GM23338 (cell line): ENCODE results near the gene NHEJ1. TPM values are rescaled to one million over a fixed set of nuclear protein-coding genes. Genes with fewer than 3 reads are reported as not detected.

Experiments
- ATAC-seq: fragments of 200-7000 bp; cut with Tn5 transposase; 3 replicates; pipeline ENCODE4 v1.9.1; 2020
- DNase-seq: peaks from one replicate; pipeline ENCODE4 v3.0.0-alpha.2; 2015; ENCODE audit warnings: low spot score
- H2AFZ ChIP-seq: fragments of 200-600 bp; sonication (generic); 2 replicates; pipeline ENCODE4 v1.8.0; 2016; ENCODE audit warnings: antibody characterized with exemption, mild to moderate bottlenecking, moderate library complexity
- H3F3A ChIP-seq: fragments of 200-600 bp; sonication (generic); replicated peaks from 2 replicates; pipeline ENCODE4 v1.8.0; 2017; ENCODE audit warnings: antibody characterized with exemption, mixed run types, low read depth
- H3K27ac ChIP-seq: fragments of 200-600 bp; sonication (generic); 2 replicates; pipeline ENCODE4 v1.6.1; 2016; ENCODE audit warnings: low read depth
- H3K27me3 ChIP-seq: fragments of 200-600 bp; sonication (generic); 2 replicates; pipeline ENCODE4 v1.8.0; 2016; ENCODE audit warnings: mild to moderate bottlenecking, mixed run types, moderate library complexity; ENCODE audit not compliant: insufficient read depth
- H3K36me3 ChIP-seq: fragments of 200-600 bp; sonication (generic); 2 replicates; pipeline ENCODE4 v1.8.0; 2016; ENCODE audit warnings: mild to moderate bottlenecking; ENCODE audit not compliant: insufficient read depth
- H3K4me1 ChIP-seq: fragments of 200-600 bp; sonication (generic); 2 replicates; pipeline ENCODE4 v1.8.0; 2016; ENCODE audit warnings: mild to moderate bottlenecking, moderate library complexity; ENCODE audit not compliant: insufficient read depth
- H3K4me2 ChIP-seq: fragments of 200-600 bp; sonication (generic); 2 replicates; pipeline ENCODE4 v1.7.1; 2017; ENCODE audit warnings: mixed run types
- H3K4me3 ChIP-seq: fragments of 200-600 bp; sonication (generic); 2 replicates; pipeline ENCODE4 v1.6.1; 2016; ENCODE audit warnings: mixed run types
- H3K79me2 ChIP-seq: fragments of 200-600 bp; sonication (generic); replicated peaks from 2 replicates; pipeline ENCODE4 v1.8.0; 2017; ENCODE audit warnings: mild to moderate bottlenecking; ENCODE audit not compliant: insufficient read depth
- H3K9me2 ChIP-seq: fragments of 200-600 bp; sonication (generic); 2 replicates; pipeline ENCODE4 v1.8.0; 2017; ENCODE audit not compliant: insufficient read depth
- H4K20me1 ChIP-seq: fragments of 200-600 bp; sonication (generic); replicated peaks from 2 replicates; pipeline ENCODE4 v1.8.0; 2017; ENCODE audit warnings: mild to moderate bottlenecking; ENCODE audit not compliant: insufficient read depth
- H3K27ac Mint-ChIP-seq: 2 replicates; pipeline ENCODE4 v1.8.0; 2020; ENCODE audit warnings: inconsistent platforms, mild to moderate bottlenecking, moderate library complexity, mixed read lengths
- H3K27me3 Mint-ChIP-seq: 3 replicates; pipeline ENCODE4 v1.8.0; 2022; ENCODE audit warnings: low read depth, mild to moderate bottlenecking, moderate library complexity, mixed read lengths, inconsistent platforms; ENCODE audit not compliant: insufficient read depth, poor library complexity
- H3K36me3 Mint-ChIP-seq: 3 replicates; pipeline ENCODE4 v1.8.0; 2021; ENCODE audit warnings: low read depth, mild to moderate bottlenecking, inconsistent platforms, moderate library complexity, mixed read lengths
- H3K4me1 Mint-ChIP-seq: 3 replicates; pipeline ENCODE4 v1.8.0; 2020; ENCODE audit warnings: mild to moderate bottlenecking, inconsistent platforms, mixed read lengths
- H3K4me3 Mint-ChIP-seq: 3 replicates; pipeline ENCODE4 v1.8.0; 2021; ENCODE audit warnings: moderate library complexity, mild to moderate bottlenecking, inconsistent platforms, mixed read lengths
- H3K9me3 Mint-ChIP-seq: 3 replicates; pipeline ENCODE4 v1.8.0; 2020; ENCODE audit warnings: moderate library complexity, mild to moderate bottlenecking, inconsistent platforms, mixed read lengths
- CREB1 ChIP-seq: fragments of 250-450 bp; sonication (Bioruptor Pico); IDR thresholded peaks from 2 replicates; pipeline ENCODE4 v1.5.0; 2020; ENCODE audit warnings: low read depth, mild to moderate bottlenecking, moderate library complexity
- CTCF ChIP-seq, 2 experiments: fragments of 200-600 bp in 1 of 2; sonication (generic) in 1 of 2; conservative IDR thresholded peaks; 2 replicates each; pipeline versions ENCODE4 v1.5.1 to v1.6.1; 2016 to 2017; ENCODE audit warnings: antibody characterized with exemption in 2 of 2, low read depth in 2 of 2, mild to moderate bottlenecking in 2 of 2, moderate library complexity in 1 of 2
- ETS1 ChIP-seq: IDR thresholded peaks from 2 replicates; pipeline ENCODE4 v1.6.1; 2016; ENCODE audit warnings: antibody characterized with exemption
- EZH2 ChIP-seq: fragments of 200-600 bp; sonication (generic); IDR thresholded peaks from one replicate; pipeline ENCODE4 v1.8.0; 2017; ENCODE audit warnings: antibody characterized with exemption, mild to moderate bottlenecking, low read depth; ENCODE audit not compliant: unreplicated experiment
- EZH2phosphoT487 ChIP-seq: fragments of 200-600 bp; sonication (generic); IDR thresholded peaks from one replicate; pipeline ENCODE4 v1.8.1; 2018; ENCODE audit warnings: antibody characterized with exemption; ENCODE audit not compliant: unreplicated experiment
- JUNB ChIP-seq: IDR thresholded peaks from one replicate; pipeline ENCODE4 v1.6.1; 2016; ENCODE audit warnings: antibody characterized with exemption; ENCODE audit not compliant: unreplicated experiment
- NANOG ChIP-seq: IDR thresholded peaks from 2 replicates; pipeline ENCODE4 v1.6.1; 2016; ENCODE audit warnings: antibody characterized with exemption, borderline replicate concordance
- POLR2AphosphoS5 ChIP-seq: IDR thresholded peaks from 2 replicates; pipeline ENCODE4 v1.6.1; 2016; ENCODE audit warnings: antibody characterized with exemption, low read depth
- REST ChIP-seq: IDR thresholded peaks from one replicate; pipeline ENCODE4 v1.6.1; 2018; ENCODE audit warnings: antibody characterized with exemption; ENCODE audit not compliant: unreplicated experiment
- STAT1 ChIP-seq: IDR thresholded peaks from one replicate; pipeline ENCODE4 v1.6.1; 2016; ENCODE audit warnings: antibody characterized with exemption; ENCODE audit not compliant: unreplicated experiment
- ZNF114 ChIP-seq: fragments of 250-450 bp; sonication (Bioruptor Pico); IDR thresholded peaks from 2 replicates; pipeline ENCODE4 v1.5.0; 2020; ENCODE audit warnings: mild to moderate bottlenecking, moderate library complexity
- ZNF331 ChIP-seq: fragments of 250-450 bp; sonication (Bioruptor Pico); IDR thresholded peaks from 2 replicates; pipeline ENCODE4 v1.5.0; 2020; ENCODE audit warnings: low read depth, mild to moderate bottlenecking, moderate library complexity
- ZNF462 ChIP-seq: fragments of 250-450 bp; sonication (Bioruptor Pico); IDR thresholded peaks from 2 replicates; pipeline ENCODE4 v1.5.0; 2020; ENCODE audit warnings: mild to moderate bottlenecking, moderate library complexity
- polyA plus RNA-seq: library from polyadenylated mRNA; unstranded; fragments of >200 nt; fragmentation: Nextera tagmentation; extraction: Ambion mirVana; gene quantifications from 2 replicates; pipeline ENCODE4 v1.2.1, GENCODE V29; 2016
- total RNA-seq: library from RNA; depleted of rRNA; stranded (reverse); fragments of >200 nt; shearing (Covaris generic); gene quantifications from 2 replicates; pipeline ENCODE4 v1.2.3, GENCODE V29; 2014

The NHEJ1 gene
- total and polyA plus RNA-seq, 2 experiments from 2014 or later = 19.6 to 30.6 TPM

GRCh38 chr2:219049282-219049681, 111.3 kb downstream of the NHEJ1 start:
- no peaks in the 10 kb centered on the region for H3K4me1 ChIP-seq
- H3K36me3 ChIP-seq = no peaks in the 10 kb centered on the region
- no peaks in the 10 kb centered on the region for H3K9me2 ChIP-seq
- H4K20me1 ChIP-seq = no peaks in the 10 kb centered on the region
- H3K9me3 Mint-ChIP-seq = no peaks in the 10 kb centered on the region
- H3K4me2 ChIP-seq = no peak overlapping the region
- no peaks in the 10 kb centered on the region for H3K36me3 Mint-ChIP-seq
- H3K27ac Mint-ChIP-seq = no peak overlapping the region
- H3K4me3 Mint-ChIP-seq = no peak overlapping the region
- ATAC-seq = no peak
- peaks cover 17% of the 10 kb centered on the region for H3K27me3 Mint-ChIP-seq
- no peak overlapping the region for H3K27ac ChIP-seq
- no peaks in the 10 kb centered on the region for H3K4me1 Mint-ChIP-seq
- no peaks in the 10 kb centered on the region for H3K79me2 ChIP-seq
- peaks cover 20% of the 10 kb centered on the region; the same call in 1 of the 2 replicates for H3K27me3 ChIP-seq
- H3F3A ChIP-seq = no peaks in the 10 kb centered on the region
- TF ChIP-seq ETS1 (no peak), POLR2AphosphoS5 (no peak), EZH2 (no peak), EZH2phosphoT487 (no peak), CTCF (conservative IDR thresholded peaks at IDR 0.05; ENCODE audit: low read depth in 2 of 2) (no peak), CREB1 (CRISPR knock-in tag) (no peak), NANOG (no peak), ZNF331 (CRISPR knock-in tag) (no peak), ZNF462 (no peak), JUNB (no peak), ZNF114 (CRISPR knock-in tag) (no peak), REST (no peak), STAT1 (no peak)
- no peak overlapping the region for H2AFZ ChIP-seq
- H3K4me3 ChIP-seq = no peak overlapping the region
- no peak for DNase-seq
